Peyer's patch (tissue), 4 donors: ENCODE results near the gene C9orf50.

Experiments
- POLR2A ChIP-seq, 2 donors: fragments of 450-650 bp; IDR thresholded peaks; one replicate each; pipeline ENCODE4 v1.5.1; 2017; ENCODE audit warnings: antibody characterized with exemption in 2 of 2, mild to moderate bottlenecking in 2 of 2, moderate library complexity in 2 of 2
- TF ChIP-seq, protein P1 (sequence below), 6 experiments: fragments of 450-650 bp in 4 of 6; fragments of 200-600 bp in 2 of 6; sonication (generic) in 1 of 6; IDR thresholded peaks; one replicate each; pipeline ENCODE4 v1.5.1; 2017 to 2019; ENCODE audit warnings: antibody characterized with exemption in 6 of 6, mild to moderate bottlenecking in 3 of 6, moderate library complexity in 1 of 6

DNA sequence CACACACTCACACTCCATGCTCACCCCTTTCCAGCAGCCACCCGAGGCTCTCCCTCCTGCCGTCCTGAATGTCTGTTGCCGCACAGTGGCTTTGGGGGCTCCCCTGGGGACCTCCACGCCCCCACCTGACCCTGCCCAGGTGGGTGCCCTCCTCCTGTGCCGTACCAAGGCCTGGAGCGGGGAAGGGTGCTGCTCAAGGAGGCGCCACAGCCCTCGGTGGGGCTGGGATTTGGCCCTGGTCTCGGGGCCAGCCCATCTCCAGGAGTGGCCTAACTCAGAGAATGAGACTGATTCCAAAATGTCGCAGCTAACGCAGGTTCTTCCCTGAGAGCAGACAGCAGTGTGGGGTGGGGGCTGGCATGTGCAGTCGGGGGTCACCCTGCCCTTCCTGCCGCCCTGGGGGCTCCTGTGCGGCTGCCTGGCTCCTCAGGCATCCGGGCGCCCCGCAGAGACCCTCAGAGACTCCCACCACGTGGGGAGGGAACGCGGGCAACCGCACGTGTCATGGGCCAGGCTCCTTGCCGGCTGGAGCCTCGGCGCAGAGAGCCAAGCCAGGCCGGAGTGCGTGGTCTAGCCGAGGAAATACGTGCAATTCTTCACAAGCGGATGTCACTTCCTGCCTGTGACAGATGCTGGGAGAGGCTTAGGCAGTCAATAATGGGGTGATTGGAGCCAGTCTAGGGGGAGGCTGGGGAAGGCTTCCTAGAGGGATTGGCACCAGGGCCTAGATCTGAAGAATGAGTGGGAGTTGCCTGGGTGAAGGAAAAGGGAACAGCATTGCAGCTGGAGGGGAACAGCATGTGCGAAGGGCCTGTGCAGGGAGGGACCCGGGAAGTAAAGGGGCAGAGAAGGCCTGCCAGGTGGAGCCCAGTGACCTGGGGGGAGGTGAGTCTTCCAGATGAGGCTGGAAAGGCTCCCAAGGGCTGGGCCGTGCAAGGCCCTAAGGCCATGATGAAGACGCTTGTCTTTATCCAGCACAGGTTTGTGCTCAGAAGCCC, 44.1 kb downstream of the C9orf50 start:
- TF ChIP-seq, protein P1, sequence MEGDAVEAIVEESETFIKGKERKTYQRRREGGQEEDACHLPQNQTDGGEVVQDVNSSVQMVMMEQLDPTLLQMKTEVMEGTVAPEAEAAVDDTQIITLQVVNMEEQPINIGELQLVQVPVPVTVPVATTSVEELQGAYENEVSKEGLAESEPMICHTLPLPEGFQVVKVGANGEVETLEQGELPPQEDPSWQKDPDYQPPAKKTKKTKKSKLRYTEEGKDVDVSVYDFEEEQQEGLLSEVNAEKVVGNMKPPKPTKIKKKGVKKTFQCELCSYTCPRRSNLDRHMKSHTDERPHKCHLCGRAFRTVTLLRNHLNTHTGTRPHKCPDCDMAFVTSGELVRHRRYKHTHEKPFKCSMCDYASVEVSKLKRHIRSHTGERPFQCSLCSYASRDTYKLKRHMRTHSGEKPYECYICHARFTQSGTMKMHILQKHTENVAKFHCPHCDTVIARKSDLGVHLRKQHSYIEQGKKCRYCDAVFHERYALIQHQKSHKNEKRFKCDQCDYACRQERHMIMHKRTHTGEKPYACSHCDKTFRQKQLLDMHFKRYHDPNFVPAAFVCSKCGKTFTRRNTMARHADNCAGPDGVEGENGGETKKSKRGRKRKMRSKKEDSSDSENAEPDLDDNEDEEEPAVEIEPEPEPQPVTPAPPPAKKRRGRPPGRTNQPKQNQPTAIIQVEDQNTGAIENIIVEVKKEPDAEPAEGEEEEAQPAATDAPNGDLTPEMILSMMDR (IDR thresholded peaks at IDR 0.05), result no peak
- TF ChIP-seq POLR2A (IDR thresholded peaks at IDR 0.05), result no peak
